ENCODE data around the gene FYN. TPM values are rescaled to one million over a fixed set of nuclear protein-coding genes. Genes with fewer than 3 reads are reported as not detected.

FYN gene
- total and polyA plus RNA-seq, 4 donors = 11.2 to 28.3 (median 19.7) TPM

DNA sequence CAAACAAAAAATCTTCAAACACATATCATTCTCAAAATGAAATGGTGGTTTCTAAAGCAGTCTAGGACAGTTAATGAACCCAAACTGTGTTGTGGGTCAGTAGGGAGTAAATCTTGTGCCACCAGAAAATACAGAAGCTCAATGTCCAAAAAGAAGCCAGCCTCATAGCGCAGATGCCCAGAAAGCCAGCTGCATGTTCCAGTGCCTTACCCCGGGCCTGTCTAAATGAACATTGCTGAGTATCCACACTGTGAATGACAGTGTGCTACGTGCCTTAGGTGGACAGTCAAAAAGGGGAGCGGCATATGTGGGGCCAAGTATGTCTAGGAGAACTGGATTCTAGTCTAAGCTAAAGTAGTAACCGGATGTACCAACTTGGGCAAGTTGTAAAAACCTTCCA is 10.9 kb downstream of the FYN start (continued):
- TF ChIP-seq FOXA2 (IDR thresholded peaks at IDR 0.05) = no peak

DNA sequence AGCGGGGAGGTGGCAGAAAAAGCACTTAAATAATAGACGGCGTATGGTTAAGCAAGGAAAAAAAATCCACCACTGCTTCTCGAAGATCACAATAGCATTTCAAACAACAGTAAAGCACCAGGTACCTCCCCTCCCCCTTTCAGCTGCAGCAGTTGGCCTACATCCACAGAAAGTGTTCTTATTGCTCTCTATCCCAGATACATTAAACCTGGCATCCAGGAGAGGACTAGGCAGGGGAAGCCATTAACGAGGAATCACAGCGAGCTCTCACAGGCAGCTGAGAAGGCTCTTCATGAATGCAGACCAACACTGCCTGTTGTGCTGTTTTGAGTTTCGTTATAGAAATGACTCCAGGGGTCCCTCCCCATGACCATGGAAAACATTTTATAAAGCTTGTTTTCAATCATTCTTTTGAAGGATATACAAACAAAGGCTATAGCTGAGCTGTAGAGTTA is 11.8 kb downstream of the FYN start:
- Histone ChIP-seq H3K36me3 (ENCODE audit: control insufficient read depth in 4 of 4, insufficient read depth in 3 of 4, low read depth in 1 of 4, low read length in 3 of 4) (no peaks in the 10 kb centered on the region), H3K27me3 (ENCODE audit: control insufficient read depth in 4 of 4, insufficient read depth in 4 of 4, low read length in 3 of 4) (peaks cover 0 to 3% (median 0%) of the 10 kb centered on the region in 4 donors), H3K4me3 (ENCODE audit: low read depth in 1 of 3, low read length in 3 of 3) (no peak overlapping the region), H3K4me1 (ENCODE audit: control insufficient read depth in 4 of 4, insufficient read depth in 4 of 4, low read length in 3 of 4) (no peaks in the 10 kb centered on the region), H3K27ac (ENCODE audit: low read depth in 1 of 2, low read length in 2 of 2) (no peak overlapping the region), H3K9ac (ENCODE audit: low read depth in 1 of 2, low read length in 2 of 2) (no peak overlapping the region), H3K9me3 (ENCODE audit: control insufficient read depth in 4 of 4, low read length in 3 of 4) (no peaks in the 10 kb centered on the region)
- TF ChIP-seq FOXA1 (IDR thresholded peaks at IDR 0.05) (no peak), GABPA (IDR thresholded peaks at IDR 0.05 in 1 of 2, conservative IDR thresholded peaks at IDR 0.05 in 1 of 2) (no peak), HNF4G (IDR thresholded peaks at IDR 0.05) (no peak), TAF1 (conservative IDR thresholded peaks at IDR 0.05) (no peak)
- no peak for DNase-seq (ENCODE audit: low spot score)
- WGBS = 86% methylated on average over 7 of the region's 7 CpGs

DNA sequence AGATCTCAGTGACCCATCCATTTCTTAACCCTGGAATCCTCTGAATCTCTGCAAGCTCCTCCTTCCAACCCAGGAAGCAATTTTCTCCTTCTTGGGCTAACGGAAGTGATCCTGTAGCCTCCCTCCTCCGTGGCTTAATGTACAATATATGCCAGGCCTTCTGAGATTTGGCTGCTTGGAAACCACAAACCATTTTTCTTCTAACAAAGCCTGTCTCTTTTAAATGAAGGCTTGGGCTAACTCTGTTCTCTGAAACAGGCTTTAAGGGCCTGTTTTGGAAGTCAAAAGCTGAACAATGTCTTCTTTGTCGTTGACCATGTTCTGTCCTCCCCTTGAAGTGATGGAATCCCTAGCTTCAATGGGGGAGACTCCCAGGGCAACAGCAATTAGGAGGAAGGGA is 14.9 kb downstream of the FYN start:
- no peak for TF ChIP-seq GABPA (IDR thresholded peaks at IDR 0.05 in 1 of 2, conservative IDR thresholded peaks at IDR 0.05 in 1 of 2)
- TF ChIP-seq, protein P1, sequence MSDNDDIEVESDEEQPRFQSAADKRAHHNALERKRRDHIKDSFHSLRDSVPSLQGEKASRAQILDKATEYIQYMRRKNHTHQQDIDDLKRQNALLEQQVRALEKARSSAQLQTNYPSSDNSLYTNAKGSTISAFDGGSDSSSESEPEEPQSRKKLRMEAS (IDR thresholded peaks at IDR 0.05) = no peak
- no peak for TF ChIP-seq YY1 (IDR thresholded peaks at IDR 0.05)
- TF ChIP-seq HNF4G (IDR thresholded peaks at IDR 0.05) = no peak
- TF ChIP-seq RAD21 (IDR thresholded peaks at IDR 0.05) = no peak
- TF ChIP-seq FOXA1 (IDR thresholded peaks at IDR 0.05) = no peak
- TF ChIP-seq, protein P2, sequence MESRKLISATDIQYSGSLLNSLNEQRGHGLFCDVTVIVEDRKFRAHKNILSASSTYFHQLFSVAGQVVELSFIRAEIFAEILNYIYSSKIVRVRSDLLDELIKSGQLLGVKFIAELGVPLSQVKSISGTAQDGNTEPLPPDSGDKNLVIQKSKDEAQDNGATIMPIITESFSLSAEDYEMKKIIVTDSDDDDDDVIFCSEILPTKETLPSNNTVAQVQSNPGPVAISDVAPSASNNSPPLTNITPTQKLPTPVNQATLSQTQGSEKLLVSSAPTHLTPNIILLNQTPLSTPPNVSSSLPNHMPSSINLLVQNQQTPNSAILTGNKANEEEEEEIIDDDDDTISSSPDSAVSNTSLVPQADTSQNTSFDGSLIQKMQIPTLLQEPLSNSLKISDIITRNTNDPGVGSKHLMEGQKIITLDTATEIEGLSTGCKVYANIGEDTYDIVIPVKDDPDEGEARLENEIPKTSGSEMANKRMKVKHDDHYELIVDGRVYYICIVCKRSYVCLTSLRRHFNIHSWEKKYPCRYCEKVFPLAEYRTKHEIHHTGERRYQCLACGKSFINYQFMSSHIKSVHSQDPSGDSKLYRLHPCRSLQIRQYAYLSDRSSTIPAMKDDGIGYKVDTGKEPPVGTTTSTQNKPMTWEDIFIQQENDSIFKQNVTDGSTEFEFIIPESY (IDR thresholded peaks at IDR 0.05) = no peak
- H3K27ac ChIP-seq (ENCODE audit: low read depth in 1 of 2, low read length in 2 of 2) = no peak overlapping the region
- 75% methylated on average over 3 of the region's 3 CpGs for whole genome bisulfite sequencing

DNA sequence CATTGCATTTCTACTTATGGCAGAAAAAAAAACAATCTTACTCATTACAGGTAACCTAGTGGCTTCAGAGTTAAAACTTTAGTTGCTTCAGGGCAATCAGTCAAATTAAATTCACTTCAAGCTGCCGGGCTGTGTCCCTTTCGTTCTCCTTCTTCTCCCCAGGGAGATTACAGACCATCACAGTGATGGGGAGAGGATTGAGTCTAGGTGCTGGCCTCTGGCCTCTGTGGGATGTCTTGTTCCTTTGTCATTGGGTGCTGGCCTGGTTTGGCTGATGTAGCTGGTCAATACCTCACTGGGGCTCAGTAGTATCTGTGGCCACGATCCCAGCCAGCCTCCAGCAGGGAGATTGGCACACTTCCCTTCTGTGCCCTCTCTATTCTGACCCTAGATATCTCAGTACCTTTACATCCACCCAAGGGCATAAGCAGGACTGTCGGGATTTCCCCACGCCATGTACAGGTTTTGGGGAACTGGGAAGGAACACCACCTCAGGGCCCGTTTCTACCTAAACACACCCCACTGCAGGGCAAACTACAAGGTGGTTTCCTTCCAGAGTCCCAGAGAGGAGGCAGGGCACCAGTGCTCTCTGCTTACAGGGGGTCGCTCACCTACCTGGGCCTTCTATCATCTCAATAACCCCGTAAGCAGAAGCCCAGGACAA is 15.4 kb downstream of the FYN start:
- Histone ChIP-seq H3K9ac (ENCODE audit: low read depth in 1 of 2, low read length in 2 of 2) (no peak overlapping the region), H3K27me3 (ENCODE audit: control insufficient read depth in 4 of 4, insufficient read depth in 4 of 4, low read length in 3 of 4) (peaks cover 0 to 3% (median 0%) of the 10 kb centered on the region in 4 donors), H3K36me3 (ENCODE audit: control insufficient read depth in 4 of 4, insufficient read depth in 3 of 4, low read depth in 1 of 4, low read length in 3 of 4) (no peaks in the 10 kb centered on the region), H3K9me3 (ENCODE audit: control insufficient read depth in 4 of 4, low read length in 3 of 4) (no peaks in the 10 kb centered on the region), H3K27ac (ENCODE audit: low read depth in 1 of 2, low read length in 2 of 2) (no peak overlapping the region), H3K4me1 (ENCODE audit: control insufficient read depth in 4 of 4, insufficient read depth in 4 of 4, low read length in 3 of 4) (no peaks in the 10 kb centered on the region), H3K4me3 (ENCODE audit: low read depth in 1 of 3, low read length in 3 of 3) (no peak overlapping the region)
- DNase-seq (ENCODE audit: low spot score) = no peak
- WGBS = 92% methylated on average over 8 of the region's 8 CpGs
- TF ChIP-seq, protein P3, sequence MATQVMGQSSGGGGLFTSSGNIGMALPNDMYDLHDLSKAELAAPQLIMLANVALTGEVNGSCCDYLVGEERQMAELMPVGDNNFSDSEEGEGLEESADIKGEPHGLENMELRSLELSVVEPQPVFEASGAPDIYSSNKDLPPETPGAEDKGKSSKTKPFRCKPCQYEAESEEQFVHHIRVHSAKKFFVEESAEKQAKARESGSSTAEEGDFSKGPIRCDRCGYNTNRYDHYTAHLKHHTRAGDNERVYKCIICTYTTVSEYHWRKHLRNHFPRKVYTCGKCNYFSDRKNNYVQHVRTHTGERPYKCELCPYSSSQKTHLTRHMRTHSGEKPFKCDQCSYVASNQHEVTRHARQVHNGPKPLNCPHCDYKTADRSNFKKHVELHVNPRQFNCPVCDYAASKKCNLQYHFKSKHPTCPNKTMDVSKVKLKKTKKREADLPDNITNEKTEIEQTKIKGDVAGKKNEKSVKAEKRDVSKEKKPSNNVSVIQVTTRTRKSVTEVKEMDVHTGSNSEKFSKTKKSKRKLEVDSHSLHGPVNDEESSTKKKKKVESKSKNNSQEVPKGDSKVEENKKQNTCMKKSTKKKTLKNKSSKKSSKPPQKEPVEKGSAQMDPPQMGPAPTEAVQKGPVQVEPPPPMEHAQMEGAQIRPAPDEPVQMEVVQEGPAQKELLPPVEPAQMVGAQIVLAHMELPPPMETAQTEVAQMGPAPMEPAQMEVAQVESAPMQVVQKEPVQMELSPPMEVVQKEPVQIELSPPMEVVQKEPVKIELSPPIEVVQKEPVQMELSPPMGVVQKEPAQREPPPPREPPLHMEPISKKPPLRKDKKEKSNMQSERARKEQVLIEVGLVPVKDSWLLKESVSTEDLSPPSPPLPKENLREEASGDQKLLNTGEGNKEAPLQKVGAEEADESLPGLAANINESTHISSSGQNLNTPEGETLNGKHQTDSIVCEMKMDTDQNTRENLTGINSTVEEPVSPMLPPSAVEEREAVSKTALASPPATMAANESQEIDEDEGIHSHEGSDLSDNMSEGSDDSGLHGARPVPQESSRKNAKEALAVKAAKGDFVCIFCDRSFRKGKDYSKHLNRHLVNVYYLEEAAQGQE (IDR thresholded peaks at IDR 0.05) = no peak
- TF ChIP-seq EGR1 (IDR thresholded peaks at IDR 0.05; ENCODE audit: low read depth in 2 of 2) = no peak
- TF ChIP-seq NR2F2 (IDR thresholded peaks at IDR 0.05) = no peak
- TF ChIP-seq HNF4G (IDR thresholded peaks at IDR 0.05) = no peak
- TF ChIP-seq, protein P4, sequence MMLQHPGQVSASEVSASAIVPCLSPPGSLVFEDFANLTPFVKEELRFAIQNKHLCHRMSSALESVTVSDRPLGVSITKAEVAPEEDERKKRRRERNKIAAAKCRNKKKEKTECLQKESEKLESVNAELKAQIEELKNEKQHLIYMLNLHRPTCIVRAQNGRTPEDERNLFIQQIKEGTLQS (IDR thresholded peaks at IDR 0.05) = no peak
- TF ChIP-seq, protein P1 (IDR thresholded peaks at IDR 0.05) = no peak
- no peak for TF ChIP-seq FOXA1 (IDR thresholded peaks at IDR 0.05)
- TF ChIP-seq, protein P5, sequence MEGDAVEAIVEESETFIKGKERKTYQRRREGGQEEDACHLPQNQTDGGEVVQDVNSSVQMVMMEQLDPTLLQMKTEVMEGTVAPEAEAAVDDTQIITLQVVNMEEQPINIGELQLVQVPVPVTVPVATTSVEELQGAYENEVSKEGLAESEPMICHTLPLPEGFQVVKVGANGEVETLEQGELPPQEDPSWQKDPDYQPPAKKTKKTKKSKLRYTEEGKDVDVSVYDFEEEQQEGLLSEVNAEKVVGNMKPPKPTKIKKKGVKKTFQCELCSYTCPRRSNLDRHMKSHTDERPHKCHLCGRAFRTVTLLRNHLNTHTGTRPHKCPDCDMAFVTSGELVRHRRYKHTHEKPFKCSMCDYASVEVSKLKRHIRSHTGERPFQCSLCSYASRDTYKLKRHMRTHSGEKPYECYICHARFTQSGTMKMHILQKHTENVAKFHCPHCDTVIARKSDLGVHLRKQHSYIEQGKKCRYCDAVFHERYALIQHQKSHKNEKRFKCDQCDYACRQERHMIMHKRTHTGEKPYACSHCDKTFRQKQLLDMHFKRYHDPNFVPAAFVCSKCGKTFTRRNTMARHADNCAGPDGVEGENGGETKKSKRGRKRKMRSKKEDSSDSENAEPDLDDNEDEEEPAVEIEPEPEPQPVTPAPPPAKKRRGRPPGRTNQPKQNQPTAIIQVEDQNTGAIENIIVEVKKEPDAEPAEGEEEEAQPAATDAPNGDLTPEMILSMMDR (IDR thresholded peaks at IDR 0.05; ENCODE audit: low read depth, low read length, missing input control) = no peak
- no peak for TF ChIP-seq SP1 (IDR thresholded peaks at IDR 0.05)

More for the DNA sequence above, 14.9 kb downstream of the FYN start:
- no peak overlapping the region for H3K4me3 ChIP-seq (ENCODE audit: low read depth in 1 of 3, low read length in 3 of 3)
- DNase-seq (ENCODE audit: low spot score) = no peak
- H3K27me3 ChIP-seq (ENCODE audit: control insufficient read depth in 4 of 4, insufficient read depth in 4 of 4, low read length in 3 of 4) = peaks cover 0 to 3% (median 0%) of the 10 kb centered on the region in 4 donors
- no peaks in the 10 kb centered on the region for H3K4me1 ChIP-seq (ENCODE audit: control insufficient read depth in 4 of 4, insufficient read depth in 4 of 4, low read length in 3 of 4)
- no peak overlapping the region for H3K9ac ChIP-seq (ENCODE audit: low read depth in 1 of 2, low read length in 2 of 2)
- H3K36me3 ChIP-seq (ENCODE audit: control insufficient read depth in 4 of 4, insufficient read depth in 3 of 4, low read depth in 1 of 4, low read length in 3 of 4) = no peaks in the 10 kb centered on the region
- H3K9me3 ChIP-seq (ENCODE audit: control insufficient read depth in 4 of 4, low read length in 3 of 4) = no peaks in the 10 kb centered on the region
